Choroid plexus epithelial cell (primary cell): ENCODE data around the gene ST8SIA6.

Experiments used
- DNase-seq: peaks from one replicate; pipeline ENCODE4 v3.0.0-alpha.2; 2010; ENCODE audit warnings: low read depth
- H3K4me3 ChIP-seq: 2 replicates; pipeline ENCODE4 v1.5.1; 2011; ENCODE audit warnings: low read depth, mild to moderate bottlenecking, control low read depth, low read length, moderate library complexity
- TF ChIP-seq, protein P1 (sequence below): conservative IDR thresholded peaks from 2 replicates; pipeline ENCODE4 v1.5.1; 2011; ENCODE audit warnings: low read depth, mild to moderate bottlenecking, control low read depth, inconsistent platforms, low read length, moderate library complexity

The ST8SIA6 gene

DNA sequence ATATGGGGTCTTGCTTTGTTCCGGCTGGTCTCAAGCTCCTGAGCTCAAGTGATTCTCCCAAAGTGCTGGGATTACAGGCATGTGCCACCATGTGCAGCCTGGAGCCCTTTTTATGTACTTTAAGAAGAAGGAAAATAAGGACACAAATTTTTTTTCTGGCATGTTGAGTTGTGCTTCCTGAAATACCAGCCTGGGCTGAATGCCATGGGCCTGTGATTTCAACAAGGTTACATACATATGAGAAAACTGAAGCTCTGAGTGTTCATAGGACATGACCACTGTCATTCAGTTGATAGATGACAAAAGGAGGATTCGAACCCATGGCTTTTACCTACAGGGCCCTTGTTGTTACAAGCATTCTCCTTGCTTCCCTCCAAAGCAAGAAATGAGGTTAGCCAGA, 36.1 kb downstream of the ST8SIA6 start:
- no peak overlapping the region for H3K4me3 ChIP-seq
- TF ChIP-seq, protein P1, sequence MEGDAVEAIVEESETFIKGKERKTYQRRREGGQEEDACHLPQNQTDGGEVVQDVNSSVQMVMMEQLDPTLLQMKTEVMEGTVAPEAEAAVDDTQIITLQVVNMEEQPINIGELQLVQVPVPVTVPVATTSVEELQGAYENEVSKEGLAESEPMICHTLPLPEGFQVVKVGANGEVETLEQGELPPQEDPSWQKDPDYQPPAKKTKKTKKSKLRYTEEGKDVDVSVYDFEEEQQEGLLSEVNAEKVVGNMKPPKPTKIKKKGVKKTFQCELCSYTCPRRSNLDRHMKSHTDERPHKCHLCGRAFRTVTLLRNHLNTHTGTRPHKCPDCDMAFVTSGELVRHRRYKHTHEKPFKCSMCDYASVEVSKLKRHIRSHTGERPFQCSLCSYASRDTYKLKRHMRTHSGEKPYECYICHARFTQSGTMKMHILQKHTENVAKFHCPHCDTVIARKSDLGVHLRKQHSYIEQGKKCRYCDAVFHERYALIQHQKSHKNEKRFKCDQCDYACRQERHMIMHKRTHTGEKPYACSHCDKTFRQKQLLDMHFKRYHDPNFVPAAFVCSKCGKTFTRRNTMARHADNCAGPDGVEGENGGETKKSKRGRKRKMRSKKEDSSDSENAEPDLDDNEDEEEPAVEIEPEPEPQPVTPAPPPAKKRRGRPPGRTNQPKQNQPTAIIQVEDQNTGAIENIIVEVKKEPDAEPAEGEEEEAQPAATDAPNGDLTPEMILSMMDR: no peak
- peak; percentile 9 for DNase-seq

DNA sequence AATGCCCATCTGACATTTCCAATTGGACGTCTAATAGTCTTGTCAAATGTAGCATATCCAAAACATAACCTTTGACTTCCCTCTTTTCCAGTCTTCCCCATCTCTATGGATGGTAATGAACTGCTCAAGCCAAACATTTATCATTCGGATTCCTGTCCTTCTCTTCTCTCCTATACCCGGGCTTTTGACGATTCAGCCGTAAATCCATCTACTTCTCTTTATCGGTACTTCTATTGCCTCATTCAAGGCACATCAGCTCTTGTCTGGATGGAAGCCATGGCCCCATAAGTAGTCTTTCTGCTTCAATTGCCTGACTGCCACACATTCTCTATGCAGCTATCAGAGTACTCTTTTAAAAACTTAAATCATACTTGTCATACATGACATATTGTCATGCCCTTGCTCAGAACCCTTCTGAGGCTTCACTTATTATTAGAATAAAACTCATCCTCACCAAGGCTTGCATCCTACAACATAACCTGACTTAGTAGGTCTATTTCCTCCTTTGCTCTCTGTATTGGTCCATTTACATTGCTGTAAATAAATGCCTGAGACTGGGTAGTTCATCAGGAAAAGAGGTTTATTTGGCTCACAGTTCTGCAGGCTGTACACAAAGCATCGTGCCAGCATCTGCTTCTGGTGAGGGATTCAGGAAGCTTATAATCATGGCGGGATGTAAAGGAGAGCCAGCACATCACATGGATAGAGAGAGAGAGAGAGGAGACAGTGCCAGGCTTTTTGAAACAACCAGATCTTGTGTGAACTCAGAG, 37.8 kb downstream of the ST8SIA6 start:
- H3K4me3 ChIP-seq: no peak overlapping the region
- TF ChIP-seq, protein P1: no peak
- no peak for DNase-seq

DNA sequence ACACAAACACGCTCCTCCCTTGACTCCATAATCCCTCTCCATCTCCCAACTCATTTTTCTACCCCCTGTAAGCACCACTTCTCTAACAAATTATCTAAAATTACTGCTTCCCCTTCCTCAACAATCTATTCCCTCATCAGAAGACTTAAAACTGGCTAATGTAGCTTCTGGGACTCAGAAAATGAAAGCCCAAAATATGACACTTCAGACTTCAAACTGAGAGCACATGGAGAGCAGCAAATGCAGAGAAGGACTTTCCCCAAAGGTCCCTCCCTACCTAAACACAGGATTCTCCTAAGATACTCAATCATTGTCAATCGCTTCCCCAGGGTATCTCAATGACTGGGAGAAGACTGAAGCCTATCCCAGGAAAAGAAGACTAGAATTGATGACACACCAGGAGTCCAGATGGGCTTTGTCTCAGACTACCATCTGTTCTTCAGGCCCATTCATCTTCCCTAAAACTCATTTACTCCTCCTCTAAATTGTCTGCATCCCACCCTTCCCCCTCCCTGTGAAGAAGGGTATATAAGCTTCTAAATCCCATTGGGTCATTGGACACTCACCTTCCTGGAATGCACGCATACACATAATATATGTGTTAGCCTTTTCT, 39.2 kb downstream of the ST8SIA6 start:
- no peak for DNase-seq
- H3K4me3 ChIP-seq: no peak overlapping the region
- TF ChIP-seq, protein P1: no peak

DNA sequence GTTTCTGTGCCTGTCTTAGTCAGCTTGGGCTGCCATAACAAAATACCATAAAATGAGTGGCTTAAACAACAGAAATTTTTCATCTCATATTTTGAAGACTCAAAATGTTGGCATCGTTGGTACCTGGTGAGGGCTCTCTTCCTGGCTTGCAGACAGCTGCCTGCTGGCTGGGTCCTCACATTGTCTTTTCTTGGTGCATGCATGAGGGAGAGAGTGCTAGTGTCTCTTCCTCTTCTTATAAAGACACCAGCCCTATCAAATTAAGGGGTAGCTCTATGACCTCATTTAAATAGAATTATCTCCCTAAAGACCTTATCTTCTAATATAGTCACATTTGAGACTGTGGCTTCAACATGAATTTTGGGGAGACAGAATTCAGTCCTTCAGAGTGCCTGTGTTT, 39.9 kb downstream of the ST8SIA6 start:
- TF ChIP-seq, protein P1: no peak
- no peak overlapping the region for H3K4me3 ChIP-seq
- DNase-seq: no peak

DNA sequence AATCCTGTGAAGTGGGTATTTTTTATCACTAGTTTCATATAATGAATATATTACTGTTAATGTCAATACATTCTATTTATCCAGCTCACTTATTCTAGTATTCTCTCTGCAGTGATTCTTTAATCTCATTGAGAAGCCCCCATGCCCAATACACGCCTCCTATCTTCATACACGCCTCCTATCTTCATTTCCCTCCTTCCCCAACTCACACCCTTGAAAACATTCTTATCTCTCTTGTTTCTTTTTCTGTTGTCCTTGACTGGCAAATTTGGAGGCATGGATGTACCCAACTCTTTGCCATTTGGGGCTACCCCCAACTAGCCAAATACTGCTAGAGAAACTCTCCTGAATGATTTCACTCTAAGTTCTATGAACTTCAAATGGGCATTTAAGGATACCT, 40.5 kb downstream of the ST8SIA6 start:
- DNase-seq: no peak
- TF ChIP-seq, protein P1: no peak
- no peak overlapping the region for H3K4me3 ChIP-seq

DNA sequence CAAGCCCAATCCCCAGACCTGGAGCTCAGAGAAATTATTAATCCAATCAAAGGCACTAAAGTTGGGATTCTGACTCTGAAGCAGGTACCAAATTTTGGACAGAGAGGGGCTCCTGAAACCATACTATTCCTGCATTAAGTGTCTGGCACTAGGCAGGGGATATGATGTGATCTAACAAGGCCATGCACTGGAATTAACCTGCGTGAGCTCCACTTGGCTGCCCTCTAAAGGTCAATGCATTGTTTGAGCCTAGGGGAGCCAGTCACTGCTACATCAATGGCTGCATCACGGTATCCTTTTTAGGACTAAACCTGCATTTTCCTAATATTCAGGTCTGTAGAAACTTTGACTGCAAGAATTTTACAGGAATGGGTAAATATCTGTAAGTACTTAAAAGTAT, 42.1 kb downstream of the ST8SIA6 start:
- DNase-seq: no peak
- TF ChIP-seq, protein P1: no peak

DNA sequence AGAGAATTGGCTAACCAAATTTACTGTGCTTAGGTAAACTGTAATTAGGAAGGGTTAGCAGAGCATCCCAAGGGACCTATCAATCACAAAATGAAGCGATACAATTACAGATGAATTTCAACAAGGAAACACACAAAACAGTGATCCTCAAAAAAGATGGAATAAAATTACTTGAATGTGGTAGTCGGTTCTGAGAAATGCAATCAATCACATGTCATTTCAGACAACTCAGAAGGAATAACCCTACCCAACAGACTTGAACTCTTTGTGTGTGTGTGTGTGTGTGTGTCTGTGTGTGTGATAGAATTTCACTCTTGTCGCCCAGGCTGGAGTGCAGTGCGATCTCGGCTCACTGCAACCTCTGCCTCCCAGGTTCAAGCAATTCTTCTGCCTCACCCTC, 43.5 kb downstream of the ST8SIA6 start:
- TF ChIP-seq, protein P1: no peak
- H3K4me3 ChIP-seq: no peak overlapping the region
- DNase-seq: no peak

More for the DNA sequence above, 42.1 kb downstream of the ST8SIA6 start:
- H3K4me3 ChIP-seq: no peak overlapping the region
